HL-60/S4 (cell line): ENCODE measurements around the gene IL17C.
"Not testable (repeated sequence)": the region's sequence is repeated elsewhere in the genome, so short reads cannot be mapped to it uniquely, and the experiment has no call there.

Experiments
- in situ Hi-C: fragments of 300-500 bp; cut with MboI; formaldehyde crosslinking; loops from 2 replicates; pipeline ENCODE4 v1.14.3; 2022; ENCODE audit warnings: low sequenced_read_pairs

Gene IL17C

GRCh38 chr16:88656291-88656980 is 18.1 kb downstream of the IL17C start:
- in situ Hi-C loops, result no loop called here

- in situ Hi-C loops, result no loop called here
These were observed 19.0 kb downstream of the IL17C start for GRCh38 chr16:88657371-88657770.

- in situ Hi-C loops, result no loop called here
These were observed 20.3 kb downstream of the IL17C start for GRCh38 chr16:88658714-88659113.

GRCh38 chr16:88659160-88659559 is 20.8 kb downstream of the IL17C start:
- in situ Hi-C loops, result no loop called here

- in situ Hi-C loops, result no loop called here
These were observed 23.1 kb downstream of the IL17C start for GRCh38 chr16:88661468-88661867.

GRCh38 chr16:88662222-88662842 is 24.0 kb downstream of the IL17C start:
- in situ Hi-C loops, result no loop called here

- in situ Hi-C loops, result no loop called here
These were observed 24.7 kb downstream of the IL17C start, which contains the start of gene MVD for GRCh38 chr16:88662843-88663606. Gene MVD (minus strand): TSS chr16:88663091. CDS start chr16:88663080, 11 bp downstream.

- in situ Hi-C loops, result no loop called here
These were observed 26.8 kb downstream of the IL17C start for GRCh38 chr16:88665148-88665547.

GRCh38 chr16:88665570-88665969 is 27.2 kb downstream of the IL17C start:
- in situ Hi-C loops, result no loop called here

GRCh38 chr16:88667461-88667860 is 29.1 kb downstream of the IL17C start:
- in situ Hi-C loops, result no loop called here

GRCh38 chr16:88669493-88669892 is 31.1 kb downstream of the IL17C start:
- in situ Hi-C loops, result not testable (repeated sequence)

GRCh38 chr16:88669980-88670379 is 31.6 kb downstream of the IL17C start:
- in situ Hi-C loops, result no loop called here

GRCh38 chr16:88671806-88672205 is 33.4 kb downstream of the IL17C start:
- in situ Hi-C loops, result no loop called here

- in situ Hi-C loops, result no loop called here
These were observed 34.4 kb downstream of the IL17C start for GRCh38 chr16:88672776-88673175.

GRCh38 chr16:88673716-88674379 is 35.5 kb downstream of the IL17C start:
- in situ Hi-C loops, result no loop called here

GRCh38 chr16:88676502-88677242 is 38.3 kb downstream of the IL17C start:
- in situ Hi-C loops, result no loop called here

- in situ Hi-C loops, result no loop called here
These were observed 39.3 kb downstream of the IL17C start for GRCh38 chr16:88677721-88678120.

GRCh38 chr16:88678224-88678979 is 40.0 kb downstream of the IL17C start:
- in situ Hi-C loops, result no loop called here

- in situ Hi-C loops, result no loop called here
These were observed 42.2 kb downstream of the IL17C start for GRCh38 chr16:88680554-88681083.
